NCI-H226 (cell line): ENCODE data around the gene TBC1D17.

Experiments
- DNase-seq: peaks from one replicate; pipeline ENCODE4 v3.0.0-alpha.2; 2015

TBC1D17 gene

GRCh38 chr19:49849433-49850220 is 27.9 kb upstream of the TBC1D17 start:
- DNase-seq = no peak

DNA sequence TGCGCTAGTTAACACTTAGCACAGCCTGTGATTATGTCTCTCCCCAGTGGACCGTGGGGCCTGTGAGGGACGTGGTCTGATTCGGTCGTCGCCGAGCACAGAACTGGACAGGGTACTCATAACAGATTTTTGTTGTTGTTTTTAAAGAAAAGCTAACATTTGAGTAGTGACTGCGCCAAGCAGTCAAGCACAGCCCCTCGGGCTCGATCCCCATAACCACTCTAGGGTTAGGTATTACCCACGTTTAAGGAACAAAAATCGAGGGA is 27.3 kb upstream of the TBC1D17 start:
- no peak for DNase-seq

DNA sequence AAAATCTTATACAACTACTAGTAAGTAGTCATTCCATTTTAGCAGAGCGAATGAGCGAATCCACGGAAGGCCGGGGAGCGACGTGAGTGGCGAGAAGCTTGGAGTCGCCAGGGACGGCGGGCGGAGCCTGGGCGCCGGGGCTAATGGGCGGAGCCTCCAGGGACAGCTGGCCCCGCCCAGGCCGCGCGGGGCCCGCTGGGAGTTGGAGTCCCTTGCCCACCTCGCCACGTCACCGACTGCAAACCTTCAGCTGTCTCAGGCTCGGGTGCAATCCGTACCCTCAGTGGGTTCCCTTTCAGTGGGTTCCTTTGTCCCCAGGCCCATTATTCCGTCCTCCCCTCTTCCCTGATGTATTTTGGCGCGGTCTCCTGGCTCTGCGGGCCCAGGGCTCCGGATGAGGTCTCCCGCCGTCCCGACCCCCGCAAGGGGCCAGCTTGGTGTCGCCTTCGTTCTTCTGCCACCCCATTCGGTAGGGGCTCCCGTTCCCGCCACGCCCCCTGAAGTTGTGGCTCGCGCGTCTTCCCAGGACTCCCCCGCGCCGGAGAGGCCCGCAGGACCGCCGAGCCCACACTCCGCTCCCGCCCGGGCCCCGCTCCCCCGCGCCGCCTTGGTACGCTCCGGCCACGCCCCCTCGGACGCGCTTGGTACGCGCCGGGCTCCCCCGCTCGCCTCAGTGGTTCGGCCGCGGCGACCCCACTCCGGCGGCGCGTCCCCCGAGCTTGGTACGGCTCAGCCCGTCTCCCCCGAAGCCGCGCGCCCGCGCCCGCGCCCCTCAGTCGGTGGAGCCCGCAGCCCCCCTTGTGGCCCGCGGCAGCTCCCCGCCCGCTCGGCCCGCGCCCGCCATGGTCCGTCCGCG is 26.8 kb upstream of the TBC1D17 start, which contains the start of gene PTOV1:
Gene PTOV1 (plus strand): TSS at position 673 of the 856 bp plus-strand sequence.
- DNase-seq = peak; percentile 83

GRCh38 chr19:49851456-49852259 is 25.8 kb upstream of the TBC1D17 start:
- no peak for DNase-seq

- DNase-seq = no peak
Measured at GRCh38 chr19:49852631-49853126, 24.8 kb upstream of the TBC1D17 start.

- DNase-seq = no peak
Measured at GRCh38 chr19:49853852-49854377, 23.6 kb upstream of the TBC1D17 start.

DNA sequence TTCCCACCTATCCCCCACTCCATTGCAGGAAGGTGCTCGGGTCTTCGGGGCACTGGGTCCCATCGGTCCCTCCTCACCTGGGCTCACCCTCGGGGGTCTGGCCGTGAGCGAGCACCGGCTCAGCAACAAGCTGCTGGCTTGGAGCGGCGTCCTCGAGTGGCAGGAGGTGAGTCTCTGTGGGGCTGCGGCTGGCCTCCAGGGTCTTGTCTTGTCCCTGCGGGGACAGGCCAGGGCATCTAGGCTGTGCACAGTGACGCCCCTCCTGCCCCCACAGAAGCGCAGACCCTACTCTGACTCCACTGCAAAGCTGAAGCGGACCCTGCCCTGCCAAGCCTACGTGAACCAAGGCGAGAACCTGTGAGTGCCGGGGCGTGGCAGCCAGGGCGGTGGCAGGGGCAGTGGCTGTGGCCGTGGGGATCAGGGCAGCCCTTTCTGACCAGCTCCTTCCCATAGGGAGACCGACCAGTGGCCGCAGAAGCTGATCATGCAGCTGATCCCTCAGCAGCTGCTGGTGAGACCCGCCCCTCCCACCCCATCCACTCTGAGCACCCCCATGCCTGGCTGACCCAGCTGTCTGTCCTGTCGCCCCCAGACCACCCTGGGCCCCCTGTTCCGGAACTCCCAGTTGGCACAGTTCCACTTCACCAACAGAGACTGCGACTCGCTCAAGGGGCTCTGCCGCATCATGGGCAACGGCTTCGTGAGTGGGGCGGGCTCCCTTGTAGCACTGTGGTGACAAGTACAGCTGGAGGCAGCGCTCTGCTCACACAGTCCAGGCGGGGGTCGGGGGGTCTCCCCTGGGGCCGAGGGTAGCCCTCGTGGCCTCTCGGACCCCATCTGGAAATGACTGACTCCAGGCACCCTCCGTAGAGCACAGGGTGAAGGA is 22.9 kb upstream of the TBC1D17 start:
- DNase-seq = no peak

- no peak for DNase-seq
Measured at GRCh38 chr19:49855277-49855675, 22.2 kb upstream of the TBC1D17 start.

DNA sequence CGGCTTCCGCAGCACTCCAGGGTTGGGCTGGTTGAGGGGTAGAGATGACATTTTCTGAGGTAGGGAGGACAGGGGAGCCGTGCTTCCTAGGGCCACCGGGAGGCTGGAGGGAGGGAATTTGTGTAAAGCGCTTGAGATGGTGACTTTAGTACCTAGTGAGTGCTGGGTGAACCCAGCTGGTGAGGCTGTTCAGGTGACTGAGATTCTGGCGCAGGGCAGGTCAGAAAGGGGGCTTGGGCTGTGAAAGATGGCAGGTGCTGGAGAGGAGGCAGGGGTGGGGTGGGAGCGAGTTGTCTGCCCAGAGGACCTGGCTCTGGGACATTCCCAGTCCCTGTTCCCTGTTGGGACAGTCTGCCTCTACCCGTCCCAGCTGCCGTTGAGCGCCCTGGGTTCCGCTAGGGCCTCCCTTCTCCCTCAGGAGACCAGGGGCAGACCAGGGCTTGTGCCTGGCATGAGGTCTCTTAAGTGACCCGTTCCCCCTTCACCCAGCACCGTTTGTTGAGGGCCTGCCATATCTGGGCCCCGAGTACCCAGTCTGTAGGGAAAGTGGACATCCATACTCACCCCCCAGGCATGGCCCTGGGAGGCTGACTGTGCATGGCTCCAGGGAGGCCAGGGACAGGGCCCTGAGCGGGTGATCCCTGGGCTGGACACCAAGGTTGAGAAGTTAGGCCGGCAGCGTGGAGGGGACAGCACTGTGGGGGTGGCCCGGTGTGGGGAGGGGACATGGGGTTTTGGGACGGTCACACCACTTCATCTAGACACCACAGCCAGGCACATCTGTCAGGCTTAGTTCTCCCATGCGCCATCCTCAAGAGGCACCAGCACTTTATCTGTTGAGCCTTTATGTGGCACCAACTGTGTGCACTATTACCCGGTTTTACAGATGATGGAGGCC is 21.6 kb upstream of the TBC1D17 start:
- no peak for DNase-seq

- no peak for DNase-seq
Measured at GRCh38 chr19:49856574-49857021, 20.9 kb upstream of the TBC1D17 start.

DNA sequence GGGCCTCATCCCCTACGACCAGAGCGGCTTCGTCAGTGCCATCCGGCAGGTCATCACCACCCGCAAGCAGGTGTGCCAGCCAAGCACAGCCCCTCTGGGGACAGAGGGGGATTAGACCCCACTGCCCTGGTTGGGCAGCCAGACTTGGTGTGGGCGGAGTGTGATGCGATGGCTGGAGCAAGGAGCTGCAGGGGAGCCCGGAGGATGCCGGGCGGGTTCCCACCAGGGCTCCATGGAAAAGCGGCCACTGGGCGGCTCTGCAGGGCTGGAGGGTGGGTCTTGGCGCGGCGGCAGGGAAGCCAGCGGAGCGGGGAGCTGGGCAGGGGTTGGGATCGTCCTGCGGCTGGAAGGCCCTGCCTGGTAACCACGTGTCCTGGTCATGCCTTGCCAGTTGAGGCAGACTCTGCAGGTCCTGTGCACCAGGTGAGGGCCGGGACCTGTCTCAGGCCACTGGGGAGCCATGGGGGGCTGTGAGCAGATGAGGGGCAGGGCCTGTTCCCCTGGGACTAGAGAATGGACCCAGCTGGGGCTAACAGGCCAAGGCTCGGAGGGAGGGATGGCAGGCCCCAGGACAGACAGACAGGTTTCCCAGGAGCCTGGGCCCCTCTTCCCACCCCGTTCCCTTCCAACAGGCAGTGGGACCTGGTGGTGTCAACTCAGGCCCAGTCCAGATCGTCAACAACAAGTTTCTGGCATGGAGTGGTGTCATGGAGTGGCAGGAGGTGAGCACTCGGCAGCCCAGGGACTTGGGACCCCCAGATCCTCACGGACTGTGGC is 20.3 kb upstream of the TBC1D17 start:
- no peak for DNase-seq

- no peak for DNase-seq
Measured at GRCh38 chr19:49857838-49858087, 19.7 kb upstream of the TBC1D17 start.

DNA sequence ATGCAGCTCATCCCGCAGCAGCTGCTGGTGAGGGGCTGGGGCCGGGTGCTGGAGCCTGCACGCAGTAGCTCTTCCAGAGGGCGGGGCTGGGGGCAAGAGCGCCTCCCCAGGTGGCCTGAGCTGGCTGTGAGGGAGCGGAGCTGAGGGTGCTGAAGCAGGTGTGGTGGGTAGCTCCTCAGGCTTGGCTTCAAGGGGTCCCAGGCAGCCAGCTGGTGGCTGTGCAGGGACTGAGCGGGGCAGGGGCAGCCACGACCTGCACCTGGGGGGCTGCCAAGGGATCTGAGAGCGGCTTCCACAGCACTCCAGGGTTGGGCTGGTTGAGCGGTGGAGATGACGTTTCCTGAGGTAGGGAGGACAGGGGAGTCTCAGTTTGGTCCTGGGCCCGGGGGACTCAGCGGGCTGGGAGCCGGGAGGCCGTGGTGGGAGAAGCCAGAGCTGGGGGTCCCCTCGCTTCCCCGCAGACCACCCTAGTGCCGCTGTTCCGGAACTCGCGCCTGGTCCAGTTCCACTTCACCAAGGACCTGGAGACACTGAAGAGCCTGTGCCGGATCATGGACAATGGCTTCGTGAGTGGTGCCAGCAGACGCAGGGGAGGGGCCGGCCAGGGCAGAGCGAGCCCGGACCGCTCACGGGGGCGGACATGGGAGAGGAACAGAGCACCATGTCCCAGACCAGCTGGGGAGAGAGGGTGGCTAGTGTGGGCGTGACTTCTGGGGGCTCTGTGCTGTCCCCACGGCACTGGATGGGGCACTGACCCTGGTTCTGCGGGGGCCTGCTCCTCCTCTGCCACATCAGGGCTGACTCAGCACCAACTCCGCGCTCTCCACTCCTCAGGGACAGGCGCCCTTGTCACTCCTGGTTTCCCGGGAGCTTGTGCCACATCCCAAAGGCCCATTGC is 19.2 kb upstream of the TBC1D17 start:
- no peak for DNase-seq

DNA sequence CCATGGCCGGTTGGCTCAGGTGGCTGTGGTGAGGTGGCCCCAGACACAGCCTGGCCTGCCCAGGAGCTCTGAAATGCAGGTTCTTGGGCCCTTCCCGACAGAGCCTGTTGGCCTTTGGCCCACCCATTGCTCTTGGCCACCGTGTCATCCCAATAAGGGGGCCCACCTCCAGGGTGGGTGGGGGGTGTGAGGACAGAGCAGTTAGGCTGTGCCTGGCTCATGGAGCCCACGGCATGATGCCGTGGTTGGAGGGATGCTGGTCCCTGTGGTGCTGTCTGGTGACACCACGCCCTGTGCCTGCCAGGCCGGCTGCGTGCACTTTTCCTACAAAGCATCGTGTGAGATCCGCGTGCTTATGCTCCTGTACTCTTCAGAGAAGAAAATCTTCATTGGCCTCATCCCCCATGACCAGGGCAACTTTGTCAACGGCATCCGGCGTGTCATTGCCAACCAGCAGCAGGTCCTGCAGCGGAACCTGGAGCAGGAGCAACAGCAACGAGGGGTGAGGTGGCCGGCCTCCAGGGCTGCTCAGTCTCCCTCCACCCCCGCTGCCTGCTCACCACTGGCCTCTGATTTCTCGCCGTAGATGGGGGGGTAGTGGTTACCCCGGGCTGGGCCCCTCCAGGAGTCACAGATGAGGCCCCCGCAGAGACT is 17.7 kb upstream of the TBC1D17 start:
- DNase-seq = no peak

- no peak for DNase-seq
Measured at GRCh38 chr19:49860336-49861102, 17.0 kb upstream of the TBC1D17 start.

DNA sequence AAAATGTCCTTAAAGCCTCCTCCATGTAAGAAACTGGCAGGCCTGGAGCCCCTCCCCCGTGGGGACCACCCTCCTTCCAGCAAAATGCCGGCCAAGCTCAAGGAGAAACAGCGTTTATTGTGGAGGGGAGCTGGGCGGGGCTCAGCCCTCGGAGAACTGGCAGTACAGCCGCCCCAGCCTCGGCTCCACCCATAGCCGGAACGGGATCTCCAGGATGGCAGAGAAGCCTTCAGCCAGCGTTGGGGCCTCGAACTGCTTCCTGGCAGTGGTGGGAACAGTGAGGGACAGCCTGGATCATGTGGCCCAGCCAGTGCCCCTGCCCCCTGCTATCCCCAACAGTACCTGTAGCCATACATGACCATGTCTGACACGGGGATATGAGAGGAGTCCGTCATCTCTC is 16.4 kb upstream of the TBC1D17 start:
- no peak for DNase-seq

DNA sequence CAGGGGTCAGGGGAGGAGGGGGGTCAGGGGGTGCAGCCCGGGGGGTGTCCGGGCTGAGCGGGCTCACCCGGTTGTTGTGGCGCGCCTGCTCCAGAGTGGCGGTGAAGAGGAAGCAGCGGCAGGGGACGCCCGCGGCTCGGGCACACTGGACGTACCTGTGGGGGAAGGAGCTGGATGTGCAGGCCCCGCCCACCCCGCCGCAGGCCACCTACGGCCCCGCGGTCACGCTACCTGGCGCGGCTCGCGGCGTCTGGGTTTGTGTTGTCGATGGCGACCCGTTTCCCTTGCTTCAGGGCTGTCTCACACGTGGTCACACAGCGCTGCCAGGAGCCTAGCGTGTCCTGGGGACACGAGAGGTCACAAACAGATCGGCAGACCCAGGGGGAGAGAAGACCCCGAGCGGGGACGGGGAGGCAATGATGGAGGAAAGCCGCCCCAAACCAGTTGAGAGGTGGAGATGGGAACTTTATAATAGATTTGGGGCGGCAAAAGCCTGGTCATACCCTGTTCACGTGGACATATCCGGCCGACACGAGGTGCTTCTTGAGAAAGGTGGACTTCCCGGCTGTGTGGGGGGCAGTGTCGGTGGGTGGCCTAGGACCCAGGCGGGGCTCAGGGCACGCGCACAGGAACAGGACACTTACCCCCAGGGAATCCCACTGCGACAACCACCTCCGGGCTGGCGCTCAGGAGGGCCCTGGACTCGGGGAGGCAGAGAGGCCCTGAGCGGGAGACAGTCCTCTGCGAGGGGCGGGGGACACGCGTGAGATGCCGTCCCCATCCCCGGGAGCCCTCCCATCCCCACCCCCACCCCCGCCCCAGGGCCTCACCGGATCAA is 15.7 kb upstream of the TBC1D17 start:
- DNase-seq = no peak
